ENCODE measurements around the gene ILDR2. TPM values are rescaled to one million over a fixed set of nuclear protein-coding genes. Genes with fewer than 3 reads are reported as not detected.

The ILDR2 gene
- total RNA-seq, 1 donor from 2014 or later, result 1.6 TPM

DNA sequence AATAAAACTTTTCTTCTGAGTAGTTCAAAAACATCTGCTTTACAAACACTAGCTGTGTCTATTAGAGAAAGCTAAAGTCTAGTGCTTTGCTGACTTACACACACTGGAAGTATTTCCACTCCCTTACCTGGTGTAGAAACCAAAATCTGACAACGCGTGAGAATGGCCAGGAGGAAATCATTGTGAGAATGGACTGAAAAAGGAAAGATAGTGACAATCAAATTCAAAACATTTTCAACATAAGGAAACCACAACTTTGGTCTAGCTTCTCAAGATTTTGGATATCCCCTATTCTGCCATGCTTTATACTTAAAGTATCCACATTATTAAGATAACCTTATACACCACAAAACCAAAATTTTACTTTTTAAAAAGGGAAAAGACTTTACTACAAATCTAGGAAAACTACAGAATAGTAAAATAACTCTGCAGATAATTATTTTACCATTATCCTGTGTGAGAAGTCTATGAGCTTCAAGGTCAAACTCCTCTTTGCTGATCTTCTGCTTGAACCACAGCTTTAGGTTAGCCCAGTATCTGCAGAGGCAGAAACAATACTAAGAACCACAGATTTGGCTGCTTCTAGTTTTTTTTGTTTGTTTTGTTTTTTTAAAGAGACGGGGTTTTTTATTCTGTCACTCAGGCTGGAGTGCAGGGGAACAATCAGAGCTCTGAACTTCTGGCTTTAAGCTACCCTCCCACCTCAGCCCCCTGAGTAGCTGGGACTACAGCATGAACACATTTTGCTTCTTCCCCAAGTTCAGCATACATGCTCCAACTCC lies 105.8 kb downstream of the ILDR2 start:
- intact Hi-C loops (cut with micrococcal nuclease), result no loop called here
- no peak for DNase-seq
- no peak for ATAC-seq

DNA sequence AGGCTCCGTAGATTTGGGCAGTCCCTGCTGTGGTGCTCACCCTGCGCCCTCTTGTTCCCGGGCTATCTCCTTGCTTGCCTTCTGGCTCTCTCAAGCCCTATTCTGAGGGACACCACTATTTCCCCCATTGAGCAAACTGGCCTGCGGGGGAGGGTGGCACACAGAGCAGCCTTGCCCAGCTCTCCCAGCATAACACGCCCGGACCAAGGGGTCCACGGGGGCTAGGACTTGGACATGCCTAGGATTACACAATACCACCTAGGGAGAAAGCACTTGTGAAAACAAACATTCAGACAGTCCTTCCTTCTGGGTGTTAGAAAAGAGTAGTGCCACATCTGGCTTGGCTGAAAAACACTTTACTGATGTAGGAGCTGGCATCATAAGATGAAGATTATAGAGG lies 106.7 kb downstream of the ILDR2 start:
- DNase-seq (no peak), ATAC-seq (no peak)
- intact Hi-C loops (cut with micrococcal nuclease), result no loop called here

DNA sequence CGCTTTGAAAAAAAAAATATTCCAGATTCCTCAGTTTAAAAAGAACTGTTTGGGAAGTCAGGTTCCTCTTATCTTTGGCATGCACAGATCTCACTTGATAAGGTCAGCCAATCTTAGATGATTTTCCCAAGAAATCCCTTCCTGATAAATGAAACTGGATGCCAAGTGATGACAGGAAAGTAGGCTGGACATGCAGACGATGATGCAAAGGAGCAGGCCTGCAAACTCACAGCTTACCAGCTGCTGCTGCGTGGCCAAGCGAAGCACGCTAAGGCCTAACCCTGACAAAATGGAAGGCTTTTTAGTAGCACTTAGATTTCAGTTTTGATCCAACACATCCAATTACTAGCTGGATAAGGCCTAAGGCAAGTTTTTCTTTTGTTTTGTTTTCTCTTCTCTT lies 109.4 kb downstream of the ILDR2 start:
- intact Hi-C loops (cut with micrococcal nuclease), result no loop called here
- ATAC-seq (no peak), DNase-seq (no peak)

- intact Hi-C loops (cut with micrococcal nuclease), result no loop called here
- ATAC-seq (no peak), DNase-seq (no peak)
Observed at GRCh38 chr1:166859597-166859996, 115.7 kb downstream of the ILDR2 start.

DNA sequence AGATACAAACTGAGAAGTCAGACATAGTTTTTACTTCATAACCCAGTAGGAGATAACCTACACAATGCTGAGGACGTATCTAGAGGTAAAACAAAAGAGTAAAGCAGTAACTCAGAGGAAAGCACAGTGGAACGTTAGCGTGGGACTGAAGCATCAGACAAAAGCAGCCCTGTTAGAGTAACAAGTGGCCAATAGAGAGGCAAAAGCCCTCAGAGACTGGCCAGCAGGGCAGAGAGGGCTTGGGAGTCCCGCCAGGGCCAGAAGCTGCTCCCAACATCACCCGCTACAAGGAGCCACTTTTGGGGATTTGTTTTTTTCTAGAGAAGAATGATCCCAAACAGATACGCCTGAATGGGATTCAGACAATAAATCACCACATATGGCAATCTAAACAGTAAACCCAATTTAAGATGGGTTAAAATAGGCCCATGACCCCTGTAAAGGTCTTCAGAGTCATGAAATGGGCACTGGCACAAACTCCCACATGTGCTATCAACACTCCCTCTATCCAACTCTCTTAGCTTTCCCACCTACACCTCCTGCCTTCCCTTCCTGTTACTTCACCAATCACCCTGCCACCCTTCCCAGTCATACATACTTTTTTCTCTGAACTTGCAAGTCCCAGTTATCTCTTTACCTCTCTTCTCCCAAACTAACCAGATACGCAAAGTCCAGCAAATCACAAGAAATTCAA lies 116.5 kb downstream of the ILDR2 start:
- DNase-seq, result no peak
- intact Hi-C loops (cut with micrococcal nuclease), result no loop called here
- ATAC-seq, result peak; percentile 45

Other genes starting within 250 kb of the ILDR2 start
- gene POGK, start 136.1 kb downstream of the ILDR2 start, total RNA-seq, result 15.6 TPM
- gene TADA1, start 99.3 kb downstream of the ILDR2 start, total RNA-seq, result 9.6 TPM
- gene MAEL, start 13.7 kb upstream of the ILDR2 start, total RNA-seq, result 0.87 TPM
- 0.07 TPM for gene GPA33, start 114.8 kb upstream of the ILDR2 start, total RNA-seq
- gene STYXL2, start 118.5 kb upstream of the ILDR2 start, total RNA-seq, result 121 TPM
- gene POU2F1, start 245.3 kb upstream of the ILDR2 start, total RNA-seq, result 5.9 TPM

Measured in left ventricle myocardium superior (tissue), 1 donor.